ENCODE results near the gene MRTFA. TPM values are rescaled to one million over a fixed set of nuclear protein-coding genes. Genes with fewer than 3 reads are reported as not detected.

Gene MRTFA
- total and polyA plus RNA-seq, 8 donors, result 11.1 to 706 (median 61.2) TPM

GRCh38 chr22:40487663-40488249 is 148.8 kb downstream of the MRTFA start:
- TF ChIP-seq POLR2AphosphoS5 (IDR thresholded peaks at IDR 0.05) (peak in 1 of 3 donors; percentile 6), EP300 (IDR thresholded peaks at IDR 0.05) (no peak), POLR2A (IDR thresholded peaks at IDR 0.05) (no peak), CTCF (IDR thresholded peaks at IDR 0.05) (peak in 5 of 7 experiments; percentile 24 to 54 (median 46))
- peak in 1 of 2 donors; percentile 48 for DNase-seq
- peak overlapping the region in 1 of 5 donors; percentile 21 for H3K27ac ChIP-seq
- H3K4me3 ChIP-seq, result no peak overlapping the region
- peaks cover 25 to 65% (median 38%) of the 10 kb centered on the region in 4 donors for H3K4me1 ChIP-seq
- peaks cover 0 to 10% (median 0%) of the 10 kb centered on the region in 4 donors for H3K36me3 ChIP-seq
- H3K9me3 ChIP-seq, result no peaks in the 10 kb centered on the region
- intact Hi-C loops (cut with DNase I; ENCODE audit: low total_unique reads), result no loop called here
- no peaks in the 10 kb centered on the region for H3K27me3 ChIP-seq
- 38 to 46% (median 41%) methylated on average over 3 of the region's 3 CpGs for WGBS, 5 donors

- H3K27ac ChIP-seq, result peak overlapping the region in 1 of 5 donors; percentile 21
- intact Hi-C loops (cut with DNase I; ENCODE audit: low total_unique reads), result no loop called here
- WGBS, 5 donors, result 85 to 96% (median 90%) methylated on average over 2 of the region's 2 CpGs
Observed at GRCh38 chr22:40486962-40487602, 149.4 kb downstream of the MRTFA start.

GRCh38 chr22:40485813-40486667 is 150.5 kb downstream of the MRTFA start:
- Histone ChIP-seq H3K4me3 (no peak overlapping the region), H3K9me3 (no peaks in the 10 kb centered on the region), H3K27ac (peak overlapping the region in 1 of 5 donors; percentile 46), H3K36me3 (peaks cover 0 to 10% (median 0%) of the 10 kb centered on the region in 4 donors), H3K4me1 (peaks cover 11 to 65% (median 23%) of the 10 kb centered on the region in 4 donors), H3K27me3 (no peaks in the 10 kb centered on the region)
- WGBS, 5 donors, result 67 to 87% (median 82%) methylated on average over 12 of the region's 12 CpGs
- TF ChIP-seq CTCF (IDR thresholded peaks at IDR 0.05), result no peak
- no peak for TF ChIP-seq POLR2AphosphoS5 (IDR thresholded peaks at IDR 0.05)
- TF ChIP-seq EP300 (IDR thresholded peaks at IDR 0.05), result no peak
- TF ChIP-seq POLR2A (IDR thresholded peaks at IDR 0.05), result no peak
- DNase-seq, result no peak
- intact Hi-C loops (cut with DNase I; ENCODE audit: low total_unique reads), result no loop called here

More at GRCh38 chr22:40486962-40487602, 149.4 kb downstream of the MRTFA start:
- Histone ChIP-seq H3K4me3 (no peak overlapping the region), H3K9me3 (no peaks in the 10 kb centered on the region), H3K27me3 (no peaks in the 10 kb centered on the region), H3K4me1 (peaks cover 21 to 65% (median 34%) of the 10 kb centered on the region in 4 donors), H3K36me3 (peaks cover 0 to 10% (median 0%) of the 10 kb centered on the region in 4 donors)
- TF ChIP-seq POLR2A (IDR thresholded peaks at IDR 0.05), result no peak
- no peak for TF ChIP-seq EP300 (IDR thresholded peaks at IDR 0.05)
- no peak for TF ChIP-seq POLR2AphosphoS5 (IDR thresholded peaks at IDR 0.05)
- no peak for DNase-seq

- TF ChIP-seq EP300 (IDR thresholded peaks at IDR 0.05) (no peak), POLR2A (IDR thresholded peaks at IDR 0.05) (no peak)
- WGBS, 5 donors, result 78 to 90% (median 81%) methylated on average over 7 of the region's 7 CpGs
- Histone ChIP-seq H3K9me3 (no peaks in the 10 kb centered on the region), H3K27ac (peak overlapping the region in 1 of 5 donors; percentile 28), H3K27me3 (no peaks in the 10 kb centered on the region), H3K4me3 (no peak overlapping the region), H3K4me1 (peaks cover 9 to 66% (median 20%) of the 10 kb centered on the region in 4 donors), H3K36me3 (peaks cover 0 to 8% (median 0%) of the 10 kb centered on the region in 4 donors)
- intact Hi-C loops (cut with DNase I; ENCODE audit: low total_unique reads), result no loop called here
- DNase-seq, result peak in 1 of 2 donors; percentile 48
Observed at GRCh38 chr22:40484906-40485669, 151.4 kb downstream of the MRTFA start.
